WTC11 (cell line): ENCODE measurements around the gene SEMA6D. TPM values are rescaled to one million over a fixed set of nuclear protein-coding genes. Genes with fewer than 3 reads are reported as not detected.

Source experiments
- ATAC-seq: fragments of 200-7000 bp; cut with Tn5 transposase; 2 replicates; pipeline ENCODE4 v1.10.0; 2021; ENCODE audit warnings: mild to moderate bottlenecking, moderate library complexity
- CTCF ChIA-PET: fragments of 300-600 bp; sonication (Branson Sonifier 250); formaldehyde crosslinking; loops from one replicate; lab custom pipeline; 2021; ENCODE audit warnings: antibody characterized with exemption; lab: Charles Lee
- POLR2A ChIA-PET: fragments of 350-600 bp; sonication (Branson Sonifier 250); formaldehyde crosslinking; loops from one replicate; lab custom pipeline; 2021; ENCODE audit warnings: antibody characterized with exemption; lab: Charles Lee
- DNase-seq: peaks from one replicate; pipeline ENCODE4 v3.0.0; 2021; ENCODE audit warnings: low spot score
- H3K27ac Mint-ChIP-seq: 2 replicates; pipeline ENCODE4 v1.8.0; 2021; ENCODE audit warnings: mixed read lengths
- H3K27me3 Mint-ChIP-seq: 2 replicates; pipeline ENCODE4 v1.8.0; 2021; ENCODE audit warnings: low read depth, mild to moderate bottlenecking, moderate library complexity, mixed read lengths
- H3K36me3 Mint-ChIP-seq: 2 replicates; pipeline ENCODE4 v1.8.0; 2021; ENCODE audit warnings: mixed read lengths
- H3K4me1 Mint-ChIP-seq: 2 replicates; pipeline ENCODE4 v1.8.0; 2022; ENCODE audit warnings: mixed read lengths
- H3K4me3 Mint-ChIP-seq: 2 replicates; pipeline ENCODE4 v1.8.0; 2021; ENCODE audit warnings: mild to moderate bottlenecking, moderate library complexity, mixed read lengths
- H3K9me3 Mint-ChIP-seq: 2 replicates; pipeline ENCODE4 v1.8.0; 2021; ENCODE audit warnings: mixed read lengths
- ARID4B ChIP-seq: sonication (generic); formaldehyde crosslinking; IDR thresholded peaks from 2 replicates; pipeline ENCODE4 v1.8.0; 2023; ENCODE audit warnings: missing genetic modification reagents, mild to moderate bottlenecking, borderline replicate concordance
- ATF1 ChIP-seq: sonication (generic); formaldehyde crosslinking; IDR thresholded peaks from 2 replicates; pipeline ENCODE4 v1.8.1; 2023; ENCODE audit warnings: mild to moderate bottlenecking, moderate library complexity, missing genetic modification reagents
- E2F4 ChIP-seq: sonication (generic); formaldehyde crosslinking; IDR thresholded peaks from 2 replicates; pipeline ENCODE4 v1.8.1; 2022; ENCODE audit warnings: low read depth, mild to moderate bottlenecking, moderate library complexity, missing genetic modification reagents, borderline replicate concordance
- ELF4 ChIP-seq: sonication (generic); formaldehyde crosslinking; IDR thresholded peaks from 2 replicates; pipeline ENCODE4 v1.8.1; 2022; ENCODE audit warnings: low read depth, mild to moderate bottlenecking, moderate library complexity, missing genetic modification reagents
- FOXP1 ChIP-seq: sonication (generic); formaldehyde crosslinking; IDR thresholded peaks from 2 replicates; pipeline ENCODE4 v1.8.0; 2022; ENCODE audit warnings: missing genetic modification reagents, mild to moderate bottlenecking, moderate library complexity, borderline replicate concordance
- HMGXB4 ChIP-seq: sonication (generic); formaldehyde crosslinking; IDR thresholded peaks from 2 replicates; pipeline ENCODE4 v1.8.1; 2023; ENCODE audit warnings: mild to moderate bottlenecking, moderate library complexity, missing genetic modification reagents
- IRF2 ChIP-seq: sonication (generic); formaldehyde crosslinking; IDR thresholded peaks from 2 replicates; pipeline ENCODE4 v1.8.0; 2022; ENCODE audit warnings: low read depth, missing genetic modification reagents, borderline replicate concordance
- NFATC4 ChIP-seq: fragments of 250-450 bp; sonication (Bioruptor Pico); IDR thresholded peaks from 2 replicates; pipeline ENCODE4 v1.9.0; 2021; ENCODE audit warnings: mild to moderate bottlenecking
- NFE2L1 ChIP-seq: sonication (generic); formaldehyde crosslinking; IDR thresholded peaks from 2 replicates; pipeline ENCODE4 v1.8.1; 2023; ENCODE audit warnings: missing genetic modification reagents
- STAT6 ChIP-seq: sonication (generic); formaldehyde crosslinking; conservative IDR thresholded peaks from 2 replicates; pipeline ENCODE4 v1.8.1; 2023; ENCODE audit warnings: mild to moderate bottlenecking, low read depth, missing genetic modification reagents, moderate library complexity
- TEAD1 ChIP-seq: sonication (generic); formaldehyde crosslinking; IDR thresholded peaks from 2 replicates; pipeline ENCODE4 v1.8.0; 2022; ENCODE audit warnings: mild to moderate bottlenecking, missing genetic modification reagents
- USF1 ChIP-seq: sonication (generic); formaldehyde crosslinking; IDR thresholded peaks from 2 replicates; pipeline ENCODE4 v1.8.0; 2022; ENCODE audit warnings: mild to moderate bottlenecking, missing genetic modification reagents
- ZNF121 ChIP-seq: sonication (generic); formaldehyde crosslinking; IDR thresholded peaks from 2 replicates; pipeline ENCODE4 v1.8.0; 2023; ENCODE audit warnings: missing genetic modification reagents
- ZNF219 ChIP-seq: sonication (generic); formaldehyde crosslinking; IDR thresholded peaks from 2 replicates; pipeline ENCODE4 v1.8.0; 2023; ENCODE audit warnings: missing genetic modification reagents, mild to moderate bottlenecking, borderline replicate concordance
- ZNF532 ChIP-seq: fragments of 250-450 bp; sonication (Bioruptor Pico); IDR thresholded peaks from 2 replicates; pipeline ENCODE4 v1.9.0; 2021; ENCODE audit warnings: mild to moderate bottlenecking, borderline replicate concordance
- total RNA-seq: library from RNA; stranded (reverse); gene quantifications from 3 replicates; pipeline ENCODE4 v1.2.3, GENCODE V29; 2021

SEMA6D gene
- total RNA-seq, 1 experiment from 2014 or later = 2.6 TPM

GRCh38 chr15:47769166-47769565 lies 51.9 kb downstream of the SEMA6D start:
- ATAC-seq (no peak), DNase-seq (no peak)
- TF ChIP-seq IRF2 (no peak), E2F4 (CRISPR knock-in tag) (no peak), NFATC4 (no peak), FOXP1 (CRISPR knock-in tag) (no peak), USF1 (CRISPR knock-in tag) (no peak), TEAD1 (CRISPR knock-in tag) (no peak), ZNF532 (CRISPR knock-in tag) (no peak), HMGXB4 (CRISPR knock-in tag) (no peak), NFE2L1 (CRISPR knock-in tag) (no peak), ZNF121 (no peak), ZNF219 (no peak), STAT6 (no peak), ATF1 (CRISPR knock-in tag) (no peak), ARID4B (CRISPR knock-in tag) (no peak), ELF4 (CRISPR knock-in tag) (no peak)
- H3K4me1 Mint-ChIP-seq = peaks cover 15% of the 10 kb centered on the region
- ChIA-PET POLR2A (no interaction called here), CTCF (no interaction called here)
- H3K27ac Mint-ChIP-seq = no peak overlapping the region
- H3K36me3 Mint-ChIP-seq = peaks cover 13% of the 10 kb centered on the region
- H3K27me3 Mint-ChIP-seq = no peaks in the 10 kb centered on the region
- H3K4me3 Mint-ChIP-seq = no peak overlapping the region
- peaks cover 14% of the 10 kb centered on the region for H3K9me3 Mint-ChIP-seq
